IPS-11a (cell line): Measurements from ENCODE around the gene WIPF3.
"Not testable (repeated sequence)": the region's sequence is repeated elsewhere in the genome, so short reads cannot be mapped to it uniquely, and the experiment has no call there.

Experiments used
- H3K4me3 ChIP-seq: one replicate; pipeline ENCODE4 v1.5.1; 2013; ENCODE audit warnings: low read depth, low read length, control low read depth

The WIPF3 gene

GRCh38 chr7:29948587-29948986 lies 142.3 kb downstream of the WIPF3 start:
- H3K4me3 ChIP-seq, result no peak overlapping the region

- no peak overlapping the region for H3K4me3 ChIP-seq
Measured at GRCh38 chr7:29950480-29950879, 144.2 kb downstream of the WIPF3 start.

- no peak overlapping the region for H3K4me3 ChIP-seq
Measured at GRCh38 chr7:29951206-29951605, 144.9 kb downstream of the WIPF3 start.

- no peak overlapping the region for H3K4me3 ChIP-seq
Measured at GRCh38 chr7:29953726-29954347, 147.5 kb downstream of the WIPF3 start.

GRCh38 chr7:29955075-29955792 lies 148.9 kb downstream of the WIPF3 start:
- no peak overlapping the region for H3K4me3 ChIP-seq

- H3K4me3 ChIP-seq, result no peak overlapping the region
Measured at GRCh38 chr7:29955799-29956486, 149.6 kb downstream of the WIPF3 start.

GRCh38 chr7:29956487-29956836 lies 150.2 kb downstream of the WIPF3 start:
- no peak overlapping the region for H3K4me3 ChIP-seq

GRCh38 chr7:29957521-29958310 lies 151.4 kb downstream of the WIPF3 start:
- H3K4me3 ChIP-seq, result no peak overlapping the region

GRCh38 chr7:29958667-29959358 lies 152.5 kb downstream of the WIPF3 start:
- no peak overlapping the region for H3K4me3 ChIP-seq

GRCh38 chr7:29961611-29962010 lies 155.3 kb downstream of the WIPF3 start:
- not testable (repeated sequence) for H3K4me3 ChIP-seq

GRCh38 chr7:29962035-29962434 lies 155.7 kb downstream of the WIPF3 start:
- H3K4me3 ChIP-seq, result no peak overlapping the region

- H3K4me3 ChIP-seq, result no peak overlapping the region
Measured at GRCh38 chr7:29965030-29965429, 158.7 kb downstream of the WIPF3 start.
